ENCODE data around the gene APOA1. TPM values are rescaled to one million over a fixed set of nuclear protein-coding genes. Genes with fewer than 3 reads are reported as not detected.

Gene APOA1
- total and polyA plus RNA-seq, 2 of the 4 experiments (the other 2 are of a cell fraction), result 0.18 to 0.89 TPM

GRCh38 chr11:116844722-116845121 lies 7.3 kb upstream of the APOA1 start:
- Histone ChIP-seq H2BK15ac (ENCODE audit: low read depth, low read length) (no peak overlapping the region), H2BK120ac (ENCODE audit: low read depth, low read length) (no peak overlapping the region), H3K9me3 (ENCODE audit: control insufficient read depth, insufficient read depth, low read length) (no peaks in the 10 kb centered on the region), H2BK20ac (ENCODE audit: low read depth, low read length) (no peak overlapping the region), H3K27ac (ENCODE audit: insufficient read depth, low read length) (no peak overlapping the region), H4K8ac (ENCODE audit: low read depth in 2 of 2, low read length in 2 of 2) (no peak overlapping the region), H2BK5ac (ENCODE audit: low read depth, low read length, poor library complexity, severe bottlenecking) (no peak overlapping the region), H3K9me1 (ENCODE audit: insufficient read depth, low read length) (peaks cover 4% of the 10 kb centered on the region; the same call in 1 of the 2 replicates), H3K4ac (ENCODE audit: low read depth, low read length) (no peak overlapping the region), H3K9ac (ENCODE audit: low read depth, low read length) (no peak overlapping the region), H3K36me3 (ENCODE audit: control insufficient read depth, insufficient read depth, low read length) (peaks cover 42% of the 10 kb centered on the region), H4K5ac (ENCODE audit: low read depth, low read length) (no peak overlapping the region), H3K4me1 (ENCODE audit: control insufficient read depth, insufficient read depth, low read length) (no peaks in the 10 kb centered on the region), H2AFZ (replicated peaks; ENCODE audit: low read length, poor library complexity) (no peak overlapping the region), H3K18ac (ENCODE audit: low read depth, low read length) (no peak overlapping the region), H3K4me2 (ENCODE audit: low read depth, low read length) (no peak overlapping the region), H3K79me1 (ENCODE audit: low read depth in 1 of 2, low read length in 2 of 2) (0 out of 4 replicates have a peak, but pooled peaks cover 0 to under 1% of the 10 kb centered on the region in 2 experiments), H3K4me3 (ENCODE audit: insufficient read depth, low read depth, low read length) (no peak overlapping the region), H3K56ac (ENCODE audit: extremely low read depth, insufficient read depth, low read length) (no peak overlapping the region), H3K23ac (ENCODE audit: low read depth, low read length) (no peak overlapping the region), H3K14ac (replicated peaks; ENCODE audit: low read depth, low read length) (no peak overlapping the region), H2AK9ac (replicated peaks; ENCODE audit: low read depth, low read length, poor library complexity) (no peak overlapping the region), H3K27me3 (ENCODE audit: control insufficient read depth, insufficient read depth, low read length) (no peaks in the 10 kb centered on the region), H4K91ac (ENCODE audit: insufficient read depth, low read depth, low read length) (no peak overlapping the region), H2AK5ac (ENCODE audit: low read depth, low read length) (no peak overlapping the region), H4K20me1 (ENCODE audit: insufficient read depth, low read length) (no peaks in the 10 kb centered on the region)
- POLR2A ChIA-PET (ENCODE audit: unreplicated experiment), result no interaction called here
- BruUV-seq (replicated peaks), result no TSS peak
- TF ChIP-seq NFE2L2 (IDR thresholded peaks at IDR 0.05; ENCODE audit: low read depth, low read length) (no peak), ELK1 (IDR thresholded peaks at IDR 0.05; ENCODE audit: borderline replicate concordance, low read depth, low read length) (no peak), CTCF (conservative IDR thresholded peaks at IDR 0.05; ENCODE audit: low read depth, low read length) (no peak), FOS (IDR thresholded peaks at IDR 0.05; ENCODE audit: low read depth, low read length) (no peak), RFX5 (IDR thresholded peaks at IDR 0.05; ENCODE audit: low read depth, low read length) (no peak), MAZ (IDR thresholded peaks at IDR 0.05; ENCODE audit: borderline replicate concordance, low read depth, low read length) (no peak), RCOR1 (IDR thresholded peaks at IDR 0.05; ENCODE audit: insufficient replicate concordance, low read length) (no peak), SMC3 (IDR thresholded peaks at IDR 0.05; ENCODE audit: low read depth, low read length) (no peak), BHLHE40 (IDR thresholded peaks at IDR 0.05; ENCODE audit: low read depth, low read length) (no peak), RAD21 (IDR thresholded peaks at IDR 0.05; ENCODE audit: low read length) (no peak), CEBPB (IDR thresholded peaks at IDR 0.05; ENCODE audit: low read depth, low read length) (no peak)
- TF ChIP-seq, protein P1, sequence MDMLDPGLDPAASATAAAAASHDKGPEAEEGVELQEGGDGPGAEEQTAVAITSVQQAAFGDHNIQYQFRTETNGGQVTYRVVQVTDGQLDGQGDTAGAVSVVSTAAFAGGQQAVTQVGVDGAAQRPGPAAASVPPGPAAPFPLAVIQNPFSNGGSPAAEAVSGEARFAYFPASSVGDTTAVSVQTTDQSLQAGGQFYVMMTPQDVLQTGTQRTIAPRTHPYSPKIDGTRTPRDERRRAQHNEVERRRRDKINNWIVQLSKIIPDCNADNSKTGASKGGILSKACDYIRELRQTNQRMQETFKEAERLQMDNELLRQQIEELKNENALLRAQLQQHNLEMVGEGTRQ (IDR thresholded peaks at IDR 0.05; ENCODE audit: low read depth, low read length), result no peak
- in situ Hi-C loops (cut with MboI; ENCODE audit: low sequenced_read_pairs) (no loop called here), dilution Hi-C loops (cut with HindIII; ENCODE audit: low sequenced_read_pairs, unreplicated experiment) (no loop called here), intact Hi-C loops (cut with micrococcal nuclease) (no loop called here)
- ATAC-seq (ENCODE audit: low read depth) (no peak), DNase-seq (no peak)
- WGBS, 2 experiments (ENCODE audit: extremely low coverage in 2 of 2, insufficient read length in 1 of 2), result no CpG with 5 or more reads among the region's 4 CpGs
- CTCF ChIA-PET, result no interaction called here

Measured in IMR-90 (cell line).